HG03095 (cell line): ENCODE results near the gene EEF1AKMT1.
"Not testable (repeated sequence)": the region's sequence is repeated elsewhere in the genome, so short reads cannot be mapped to it uniquely, and the experiment has no call there.

Source experiments
- ATAC-seq: cut with Tn5 transposase; IDR thresholded peaks from one replicate; pipeline ENCODE4 v1.9.1; 2021; ENCODE audit warnings: moderate library complexity; ENCODE audit not compliant: unreplicated experiment

The EEF1AKMT1 gene

GRCh38 chr13:20778311-20778710, 4.5 kb upstream of the EEF1AKMT1 start:
- no peak for ATAC-seq

DNA sequence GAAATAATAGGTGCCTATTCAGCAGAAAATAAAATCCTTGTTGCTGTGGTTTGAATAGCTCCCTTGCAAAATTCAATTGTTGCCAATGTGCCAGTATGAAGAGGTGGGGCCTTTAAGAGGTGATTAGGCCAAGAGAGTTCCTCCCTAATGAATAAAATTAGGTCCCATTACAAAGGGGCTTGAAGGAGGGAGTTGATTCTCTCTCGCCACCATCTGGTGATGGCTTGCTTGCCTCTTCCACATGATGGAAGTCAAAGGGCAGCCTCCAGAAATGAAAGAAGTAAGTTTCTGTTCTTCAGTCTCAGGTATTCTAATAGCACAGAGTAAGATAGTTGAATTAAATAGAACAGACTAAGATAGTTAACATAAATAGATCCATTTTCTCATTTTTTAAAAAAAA, 3.0 kb upstream of the EEF1AKMT1 start:
- no peak for ATAC-seq

DNA sequence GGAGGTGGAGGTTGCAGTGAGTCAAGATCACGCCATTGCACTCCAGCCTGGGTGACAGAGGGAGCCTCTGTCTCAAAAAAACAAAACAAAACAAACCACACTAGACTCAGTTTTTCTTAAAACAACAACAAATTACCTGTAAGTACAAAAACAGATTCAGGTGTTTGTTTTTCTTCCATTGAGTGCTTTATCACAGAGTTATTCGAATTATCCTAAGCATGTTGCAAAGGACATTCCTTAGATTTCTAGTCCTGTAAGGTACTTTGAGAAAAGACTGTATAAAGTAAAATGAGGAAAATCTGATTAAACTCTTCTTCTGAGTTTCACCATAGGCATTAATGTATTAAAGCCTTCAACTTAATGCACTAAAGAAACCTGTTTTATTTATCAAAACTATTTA, 2.2 kb upstream of the EEF1AKMT1 start:
- no peak for ATAC-seq

- no peak for ATAC-seq
These were observed 985 bp upstream of the EEF1AKMT1 start for GRCh38 chr13:20774746-20775145.

GRCh38 chr13:20772401-20773131, 1.2 kb downstream of the EEF1AKMT1 start:
- no peak for ATAC-seq

- no peak for ATAC-seq
These were observed 3.9 kb downstream of the EEF1AKMT1 start for GRCh38 chr13:20769834-20770233.

DNA sequence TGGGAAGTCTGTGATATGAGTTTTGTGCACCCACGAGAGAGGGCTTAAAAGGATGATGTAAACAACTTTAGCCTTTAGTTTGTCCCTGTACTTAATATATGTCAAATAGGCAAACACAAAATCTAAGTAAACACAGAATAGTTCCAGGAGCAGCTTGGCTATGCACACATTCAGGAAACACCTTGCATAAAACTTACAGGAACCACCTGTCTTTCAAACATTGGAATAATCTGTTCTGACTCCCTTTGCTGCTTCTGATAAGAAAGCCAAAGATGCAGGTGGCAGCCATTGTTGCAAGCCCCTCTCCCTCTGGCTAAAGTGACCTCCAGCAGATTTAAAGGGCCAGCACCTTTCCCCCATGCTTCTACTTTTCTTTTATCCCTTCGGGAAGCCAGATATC, 4.7 kb downstream of the EEF1AKMT1 start:
- no peak for ATAC-seq

- no peak for ATAC-seq
These were observed 6.3 kb downstream of the EEF1AKMT1 start for GRCh38 chr13:20767309-20767943.

DNA sequence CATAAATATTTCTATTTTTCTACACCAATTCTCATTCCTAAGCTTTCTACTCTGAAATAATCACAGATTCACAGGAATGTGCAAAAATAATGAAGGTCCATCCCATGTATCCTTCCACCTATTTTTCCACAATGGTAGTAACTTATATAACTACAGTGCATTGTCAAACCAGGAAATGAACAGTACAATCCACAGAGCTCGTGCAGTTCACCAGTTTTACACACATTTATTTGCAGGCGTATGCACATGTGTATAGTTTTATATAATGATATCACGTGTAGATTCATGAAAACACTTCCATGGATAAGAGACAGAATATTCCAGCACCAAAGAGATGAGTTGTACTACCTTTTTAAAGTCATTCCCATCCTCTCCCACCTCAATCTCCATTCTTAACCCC, 12.9 kb downstream of the EEF1AKMT1 start:
- no peak for ATAC-seq

- ATAC-seq: no peak
These were observed 19.8 kb downstream of the EEF1AKMT1 start for GRCh38 chr13:20754009-20754408.

GRCh38 chr13:20749377-20749776, 24.4 kb downstream of the EEF1AKMT1 start:
- ATAC-seq: no peak

DNA sequence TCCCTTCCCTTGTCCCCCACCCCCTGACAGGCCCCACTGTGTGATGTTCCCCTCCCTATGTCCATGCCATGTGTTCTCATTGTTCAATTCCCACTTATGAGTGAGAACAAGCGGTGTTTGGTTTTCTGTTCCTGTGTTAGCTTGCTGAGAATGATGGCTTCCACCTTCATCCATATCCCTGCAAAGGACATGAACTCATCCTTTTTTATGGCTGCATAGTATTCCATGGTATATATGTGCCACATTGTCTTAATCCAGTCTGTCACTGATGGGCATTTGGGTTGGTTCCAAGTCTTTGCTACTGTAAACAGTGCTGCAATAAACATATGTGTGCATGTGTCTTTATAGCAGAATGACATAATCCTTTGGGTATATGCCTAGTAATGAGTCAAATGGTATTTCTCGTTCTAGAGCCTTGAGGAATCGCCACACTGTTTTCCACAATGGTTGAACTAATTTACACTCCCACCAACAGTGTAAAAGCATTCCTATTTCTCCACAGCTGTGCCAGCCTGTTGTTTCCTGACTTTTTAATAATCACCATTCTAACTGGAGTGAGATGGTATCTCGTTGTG, 29.8 kb downstream of the EEF1AKMT1 start:
- not testable (repeated sequence) for ATAC-seq

GRCh38 chr13:20740021-20740420, 33.7 kb downstream of the EEF1AKMT1 start:
- ATAC-seq: no peak

DNA sequence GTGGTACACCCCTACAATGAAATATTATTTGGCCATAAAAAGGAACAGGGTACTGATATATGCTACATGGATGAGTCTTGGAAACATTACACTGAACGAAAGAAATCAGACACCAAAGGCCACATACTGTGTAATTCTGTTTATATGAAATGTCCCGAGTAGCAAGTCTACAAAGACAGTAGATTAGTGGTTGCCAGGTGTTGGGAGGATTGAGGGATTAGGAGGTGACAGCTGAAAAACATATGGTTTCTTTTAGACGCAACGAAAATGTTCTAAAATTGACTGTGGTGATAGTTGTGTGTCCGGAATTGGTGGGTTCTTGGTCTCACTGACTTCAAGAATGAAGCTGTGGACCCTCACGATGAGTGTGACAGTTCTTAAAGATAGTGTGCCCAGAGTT, 35.1 kb downstream of the EEF1AKMT1 start:
- ATAC-seq: no peak

DNA sequence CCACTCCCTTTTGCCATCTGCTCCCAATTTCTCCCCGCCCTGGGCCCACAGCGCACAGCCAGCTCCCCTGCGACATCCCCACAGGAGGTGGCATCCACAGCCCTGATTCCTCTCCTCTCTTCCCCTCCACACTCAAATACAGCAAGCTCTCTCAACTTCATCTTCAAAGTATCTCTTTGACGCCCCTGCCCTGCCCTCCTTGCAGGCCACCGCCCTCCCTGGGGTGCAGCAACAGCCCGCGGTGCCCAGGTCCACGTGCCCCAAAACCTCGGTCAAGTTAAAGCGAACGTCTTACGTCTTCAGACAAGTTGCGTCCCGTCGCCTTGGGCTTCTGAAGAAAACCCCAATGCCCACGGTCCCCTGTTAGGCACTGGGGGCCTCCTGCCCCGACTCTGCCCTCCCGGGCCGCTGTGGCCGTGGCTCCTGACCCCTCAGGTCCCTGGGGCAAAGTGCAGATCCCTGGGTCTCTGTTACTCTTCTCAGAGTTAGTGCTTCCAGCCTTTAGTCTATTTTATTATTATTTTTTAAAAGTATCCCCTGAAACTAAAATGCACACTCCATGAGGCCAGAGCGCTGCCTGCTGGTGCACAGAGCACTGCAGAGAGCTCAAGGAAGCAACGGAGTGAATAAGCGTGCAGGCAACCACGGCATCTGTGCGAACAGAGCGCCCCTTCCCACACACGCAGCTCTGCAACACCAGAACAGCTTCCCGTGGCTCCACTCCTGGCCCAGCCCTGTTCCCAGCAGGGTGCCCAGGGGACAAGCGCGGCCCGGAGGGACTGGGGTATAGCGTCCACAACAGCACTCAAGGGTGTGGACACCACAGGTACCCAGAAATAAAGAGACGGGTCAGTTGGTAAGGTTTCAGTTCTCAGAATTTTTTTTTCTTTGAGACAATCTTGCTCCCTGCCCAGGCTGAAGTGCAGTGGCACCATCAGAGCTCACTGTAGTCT, 43.9 kb downstream of the EEF1AKMT1 start:
- ATAC-seq: no peak

DNA sequence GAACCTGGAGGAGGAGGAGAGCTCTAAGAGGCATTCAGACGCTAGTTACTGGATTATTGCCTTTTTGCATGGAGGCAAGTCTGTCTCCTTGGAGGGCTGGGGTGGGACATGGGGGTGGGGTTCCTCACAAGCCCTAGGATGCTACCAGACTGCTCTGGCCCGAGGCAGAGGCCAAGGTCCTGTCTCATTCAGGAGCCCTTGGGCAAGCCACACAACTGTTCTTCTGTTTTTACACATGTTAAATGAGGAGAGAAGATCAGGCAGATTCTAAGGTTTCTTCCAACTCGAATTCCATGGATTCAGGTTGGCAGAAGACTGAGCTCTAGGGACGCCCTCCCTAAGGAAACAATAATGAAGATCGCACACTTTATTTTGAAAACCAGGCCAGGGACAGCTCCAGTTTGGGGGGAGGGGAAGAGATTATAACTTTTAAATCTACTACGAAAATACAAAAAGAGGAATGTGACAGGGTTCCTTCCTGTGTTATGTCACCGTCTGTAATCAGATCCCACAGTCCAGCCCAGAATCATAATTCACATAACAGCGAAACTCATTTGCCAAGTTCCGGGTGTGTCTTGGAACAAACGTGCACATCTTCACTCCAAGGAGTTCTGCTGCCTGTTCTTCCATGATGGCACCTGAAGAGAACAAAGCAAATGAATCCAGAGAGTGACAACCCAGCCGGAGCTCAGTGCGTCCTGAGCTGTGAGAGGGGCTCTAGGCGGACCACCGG, 45.0 kb downstream of the EEF1AKMT1 start:
- ATAC-seq: no peak

- no peak for ATAC-seq
These were observed 45.9 kb downstream of the EEF1AKMT1 start for GRCh38 chr13:20727856-20728255.

DNA sequence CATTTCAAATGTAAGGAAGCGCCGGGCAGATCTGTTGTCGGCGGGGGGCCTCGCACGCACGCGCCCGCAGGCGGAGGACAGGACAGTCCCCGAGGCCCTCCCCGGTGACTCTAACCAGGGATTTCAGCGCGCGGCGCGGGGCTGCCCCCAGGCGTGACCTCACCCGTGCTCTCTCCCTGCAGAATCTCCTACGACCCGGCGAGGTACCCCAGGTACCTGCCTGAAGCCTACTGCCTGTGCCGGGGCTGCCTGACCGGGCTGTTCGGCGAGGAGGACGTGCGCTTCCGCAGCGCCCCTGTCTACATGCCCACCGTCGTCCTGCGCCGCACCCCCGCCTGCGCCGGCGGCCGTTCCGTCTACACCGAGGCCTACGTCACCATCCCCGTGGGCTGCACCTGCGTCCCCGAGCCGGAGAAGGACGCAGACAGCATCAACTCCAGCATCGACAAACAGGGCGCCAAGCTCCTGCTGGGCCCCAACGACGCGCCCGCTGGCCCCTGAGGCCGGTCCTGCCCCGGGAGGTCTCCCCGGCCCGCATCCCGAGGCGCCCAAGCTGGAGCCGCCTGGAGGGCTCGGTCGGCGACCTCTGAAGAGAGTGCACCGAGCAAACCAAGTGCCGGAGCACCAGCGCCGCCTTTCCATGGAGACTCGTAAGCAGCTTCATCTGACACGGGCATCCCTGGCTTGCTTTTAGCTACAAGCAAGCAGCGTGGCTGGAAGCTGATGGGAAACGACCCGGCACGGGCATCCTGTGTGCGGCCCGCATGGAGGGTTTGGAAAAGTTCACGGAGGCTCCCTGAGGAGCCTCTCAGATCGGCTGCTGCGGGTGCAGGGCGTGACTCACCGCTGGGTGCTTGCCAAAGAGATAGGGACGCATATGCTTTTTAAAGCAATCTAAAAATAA, 52.1 kb downstream of the EEF1AKMT1 start:
- no peak for ATAC-seq

- no peak for ATAC-seq
These were observed 52.7 kb downstream of the EEF1AKMT1 start for GRCh38 chr13:20721058-20721453.

DNA sequence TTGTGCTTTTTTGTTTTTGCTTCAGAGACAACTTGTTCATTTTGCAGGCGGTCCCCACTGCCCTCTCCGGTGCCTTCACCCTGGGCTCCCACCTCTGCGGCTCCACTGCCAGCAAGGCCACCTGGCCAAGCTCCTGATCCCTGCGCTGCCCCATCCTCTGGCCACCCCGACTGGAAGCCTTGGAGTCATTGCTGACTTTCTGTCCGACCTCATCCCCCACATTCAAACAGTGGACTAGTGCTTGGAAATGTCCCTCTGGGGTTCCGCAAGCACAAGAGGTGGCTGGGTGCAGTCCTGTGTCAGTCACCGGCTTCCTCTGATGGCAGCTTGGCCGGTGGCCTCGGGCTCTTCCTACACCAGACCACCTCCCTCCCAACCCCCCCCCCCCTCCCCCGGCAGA, 53.3 kb downstream of the EEF1AKMT1 start:
- no peak for ATAC-seq
